Cardiac muscle cell (in vitro differentiated cells and primary cell): ENCODE data around the gene GSTO2. TPM values are rescaled to one million over a fixed set of nuclear protein-coding genes. Genes with fewer than 3 reads are reported as not detected.

Experiments
- DNase-seq, 2 donors: peaks; one replicate each; pipeline versions ENCODE4 v3.0.0 to v3.0.0-alpha.2; 2010 to 2017; ENCODE audit warnings: low read depth in 1 of 2, low spot score in 1 of 2
- H3K27ac ChIP-seq: fragments of 200-600 bp; sonication (generic); 2 replicates; pipeline ENCODE4 v1.5.1; 2016
- H3K27me3 ChIP-seq: fragments of 200-600 bp; sonication (generic); 2 replicates; pipeline ENCODE4 v1.6.0; 2016; ENCODE audit warnings: control low read depth
- H3K36me3 ChIP-seq: fragments of 200-600 bp; sonication (generic); 2 replicates; pipeline ENCODE4 v1.5.1; 2016; ENCODE audit warnings: control low read depth
- H3K4me1 ChIP-seq: fragments of 200-600 bp; sonication (generic); 2 replicates; pipeline ENCODE4 v1.8.1; 2017; ENCODE audit warnings: low read depth, mild to moderate bottlenecking, mixed run types
- H3K4me3 ChIP-seq: fragments of 200-600 bp; sonication (generic); 2 replicates; pipeline ENCODE4 v1.5.1; 2016; ENCODE audit warnings: mild to moderate bottlenecking
- H3K9me3 ChIP-seq: fragments of 200-600 bp; sonication (generic); 2 replicates; pipeline ENCODE4 v1.5.1; 2017; ENCODE audit warnings: low read depth, mild to moderate bottlenecking, control low read depth
- CTCF ChIP-seq: IDR thresholded peaks from 2 replicates; pipeline ENCODE4 v1.5.1; 2012; ENCODE audit warnings: low read depth, mild to moderate bottlenecking, low read length
- polyA plus RNA-seq: library from polyadenylated mRNA; unstranded; fragments of >200 nt; fragmentation: Nextera tagmentation; extraction: Ambion mirVana; gene quantifications from 2 replicates; pipeline ENCODE4 v1.2.1, GENCODE V29; 2016
- total RNA-seq: library from RNA; depleted of rRNA; stranded (reverse); fragments of >200 nt; gene quantifications from 2 replicates; pipeline ENCODE4 v1.2.3, GENCODE V29; 2016

GSTO2 gene
- total and polyA plus RNA-seq, 2 experiments from 2014 or later, result 2.2 to 3.0 TPM

- no peaks in the 10 kb centered on the region for H3K9me3 ChIP-seq
- H3K27ac ChIP-seq, result no peak overlapping the region
- H3K27me3 ChIP-seq, result no peaks in the 10 kb centered on the region
- TF ChIP-seq CTCF, result no peak
- no peaks in the 10 kb centered on the region for H3K4me1 ChIP-seq
- no peak overlapping the region for H3K4me3 ChIP-seq
- peak in 1 of 2 donors; percentile 52 for DNase-seq
- no peaks in the 10 kb centered on the region for H3K36me3 ChIP-seq
Measured at GRCh38 chr10:104351061-104351702, 82.2 kb downstream of the GSTO2 start.

- no peak for TF ChIP-seq CTCF
- H3K27ac ChIP-seq, result no peak overlapping the region
Measured at GRCh38 chr10:104351919-104352318, 82.9 kb downstream of the GSTO2 start.

GRCh38 chr10:104353325-104354048 lies 84.5 kb downstream of the GSTO2 start, which contains the start of gene CFAP58:
Gene CFAP58 (plus strand): TSS chr10:104353833. CDS start chr10:104353898, 65 bp downstream.
- Histone ChIP-seq H3K27me3 (no peaks in the 10 kb centered on the region), H3K4me1 (no peaks in the 10 kb centered on the region), H3K36me3 (no peaks in the 10 kb centered on the region), H3K27ac (no peak within 1 kb of the TSS), H3K9me3 (no peaks in the 10 kb centered on the region), H3K4me3 (peak within 1 kb of the TSS; percentile 27)
- DNase-seq, result peak; percentile 93 to 95
- peak; percentile 70 for TF ChIP-seq CTCF

More at GRCh38 chr10:104351919-104352318, 82.9 kb downstream of the GSTO2 start:
- Histone ChIP-seq H3K4me1 (no peaks in the 10 kb centered on the region), H3K36me3 (no peaks in the 10 kb centered on the region), H3K4me3 (no peak overlapping the region), H3K9me3 (no peaks in the 10 kb centered on the region), H3K27me3 (no peaks in the 10 kb centered on the region)
- no peak for DNase-seq

Other genes with a start within 250 kb of the GSTO2 start
- gene COL17A1, start 183.3 kb upstream of the GSTO2 start, total RNA-seq, result not detected in 2 replicates
- 0.18 TPM in 1 of 2 replicates, not detected in the other for gene COL17A1, start 183.3 kb upstream of the GSTO2 start, polyA plus RNA-seq
- 5.5 and 8.7 TPM in 2 replicates for gene SFR1, start 147.0 kb upstream of the GSTO2 start, total RNA-seq
- 10.0 and 10.7 TPM in 2 replicates for gene SFR1, start 147.0 kb upstream of the GSTO2 start, polyA plus RNA-seq
- 0.36 and 2.0 TPM in 2 replicates for gene CFAP43, start 36.8 kb upstream of the GSTO2 start, total RNA-seq
- 0.67 and 1.9 TPM in 2 replicates for gene CFAP43, start 36.8 kb upstream of the GSTO2 start, polyA plus RNA-seq
- 80.5 and 111 TPM in 2 replicates for gene GSTO1, start 14.3 kb upstream of the GSTO2 start, total RNA-seq
- 245 and 260 TPM in 2 replicates for gene GSTO1, start 14.3 kb upstream of the GSTO2 start, polyA plus RNA-seq
- gene ITPRIP, start 69.3 kb downstream of the GSTO2 start, total RNA-seq, result 12.7 and 19.0 TPM in 2 replicates
- 20.1 and 23.3 TPM in 2 replicates for gene ITPRIP, start 69.3 kb downstream of the GSTO2 start, polyA plus RNA-seq
- gene CFAP58, start 84.6 kb downstream of the GSTO2 start, total RNA-seq, result 0.99 and 1.9 TPM in 2 replicates
- 1.1 and 1.4 TPM in 2 replicates for gene CFAP58, start 84.6 kb downstream of the GSTO2 start, polyA plus RNA-seq